Body of pancreas (tissue), 4 donors: ENCODE measurements around the gene SLC2A6. TPM values are rescaled to one million over a fixed set of nuclear protein-coding genes. Genes with fewer than 3 reads are reported as not detected.

Experiments
- ATAC-seq: fragments of 150-250 bp; one replicate; pipeline ENCODE4 v1.9.1; 2016
- DNase-seq, 4 donors: peaks; one replicate each; pipeline ENCODE4 v3.0.0-alpha.2; 2019
- H3K27ac ChIP-seq, 4 donors: fragments of 200-600 bp; sonication (generic); 1 replicate in 3 of 4; 2 replicates in 1 of 4; pipeline versions ENCODE4 v1.5.1 to v1.6.1; 2016 to 2019; ENCODE audit warnings: mild to moderate bottlenecking in 1 of 4, mixed read lengths in 1 of 4, moderate library complexity in 1 of 4
- H3K27me3 ChIP-seq, 2 donors: fragments of 200-600 bp; sonication (generic); one replicate each; pipeline ENCODE4 v1.6.0; 2016; ENCODE audit warnings: mild to moderate bottlenecking in 1 of 2
- H3K36me3 ChIP-seq, 2 donors: fragments of 200-600 bp; sonication (generic); replicated peaks in 1 of 2; 2 replicates each; pipeline ENCODE4 v1.5.1; 2016; ENCODE audit warnings: low read depth in 2 of 2; ENCODE audit not compliant: insufficient read depth in 1 of 2
- H3K4me1 ChIP-seq: fragments of 200-600 bp; sonication (generic); one replicate; pipeline ENCODE4 v1.6.0; 2016
- H3K4me3 ChIP-seq, 2 donors: fragments of 200-600 bp; sonication (generic); 1 replicate in 1 of 2; 2 replicates in 1 of 2; pipeline ENCODE4 v1.5.1; 2016 to 2019
- H3K9me3 ChIP-seq, 3 donors: fragments of 200-600 bp; sonication (generic); 1 replicate in 2 of 3; 2 replicates in 1 of 3; pipeline ENCODE4 v1.5.1; 2016
- POLR2A ChIP-seq, 3 donors: fragments of 450-650 bp; IDR thresholded peaks; one replicate each; pipeline ENCODE4 v1.6.1; 2016; ENCODE audit warnings: antibody characterized with exemption in 3 of 3, mild to moderate bottlenecking in 2 of 3
- WGBS, 2 donors: methylation state at CpG; one replicate each; pipeline ENCODE4 v1.1.5; 2017; 5-methylcytosine and 5-hydroxymethylcytosine counted together
- intact Hi-C: fragments of 100-400 bp; cut with DNase I; formaldehyde crosslinking; loops from one replicate; pipeline ENCODE4 v1.15.1; 2023
- total RNA-seq, 2 donors: library from RNA; depleted of rRNA; stranded (reverse); fragments of >200 nt; gene quantifications; one replicate each; pipeline ENCODE4 v1.1.0, GENCODE V29; 2016
- TF ChIP-seq, protein P1 (sequence below), 7 experiments: fragments of 450-650 bp in 4 of 7; fragments of 200-600 bp in 3 of 7; sonication (generic) in 3 of 7; IDR thresholded peaks; one replicate each; pipeline ENCODE4 v1.5.1; 2016 to 2019; ENCODE audit warnings: antibody characterized with exemption in 7 of 7

SLC2A6 gene
- total RNA-seq, 2 donors from 2014 or later = 2.6 to 3.0 TPM

- 76 to 89% methylated on average over 11 to 27 of the region's 27 CpGs for WGBS, 2 donors
- TF ChIP-seq POLR2A (IDR thresholded peaks at IDR 0.05) = no peak
- TF ChIP-seq, protein P1, sequence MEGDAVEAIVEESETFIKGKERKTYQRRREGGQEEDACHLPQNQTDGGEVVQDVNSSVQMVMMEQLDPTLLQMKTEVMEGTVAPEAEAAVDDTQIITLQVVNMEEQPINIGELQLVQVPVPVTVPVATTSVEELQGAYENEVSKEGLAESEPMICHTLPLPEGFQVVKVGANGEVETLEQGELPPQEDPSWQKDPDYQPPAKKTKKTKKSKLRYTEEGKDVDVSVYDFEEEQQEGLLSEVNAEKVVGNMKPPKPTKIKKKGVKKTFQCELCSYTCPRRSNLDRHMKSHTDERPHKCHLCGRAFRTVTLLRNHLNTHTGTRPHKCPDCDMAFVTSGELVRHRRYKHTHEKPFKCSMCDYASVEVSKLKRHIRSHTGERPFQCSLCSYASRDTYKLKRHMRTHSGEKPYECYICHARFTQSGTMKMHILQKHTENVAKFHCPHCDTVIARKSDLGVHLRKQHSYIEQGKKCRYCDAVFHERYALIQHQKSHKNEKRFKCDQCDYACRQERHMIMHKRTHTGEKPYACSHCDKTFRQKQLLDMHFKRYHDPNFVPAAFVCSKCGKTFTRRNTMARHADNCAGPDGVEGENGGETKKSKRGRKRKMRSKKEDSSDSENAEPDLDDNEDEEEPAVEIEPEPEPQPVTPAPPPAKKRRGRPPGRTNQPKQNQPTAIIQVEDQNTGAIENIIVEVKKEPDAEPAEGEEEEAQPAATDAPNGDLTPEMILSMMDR (IDR thresholded peaks at IDR 0.05) = no peak
- Histone ChIP-seq H3K36me3 (no peaks in the 10 kb centered on the region), H3K4me3 (no peak overlapping the region), H3K27ac (no peak overlapping the region), H3K4me1 (peaks cover 26% of the 10 kb centered on the region), H3K27me3 (no peaks in the 10 kb centered on the region), H3K9me3 (no peaks in the 10 kb centered on the region)
- no peak for ATAC-seq
- intact Hi-C loops = no loop called here
- no peak for DNase-seq
Observed at GRCh38 chr9:133518706-133519449, 40.0 kb upstream of the SLC2A6 start.

- H3K4me3 ChIP-seq = no peak overlapping the region
- TF ChIP-seq, protein P1 (IDR thresholded peaks at IDR 0.05) = no peak
- no peak for TF ChIP-seq POLR2A (IDR thresholded peaks at IDR 0.05)
- H3K9me3 ChIP-seq = no peaks in the 10 kb centered on the region
- H3K27me3 ChIP-seq = no peaks in the 10 kb centered on the region
- no peak overlapping the region for H3K27ac ChIP-seq
- intact Hi-C loops = no loop called here
- H3K36me3 ChIP-seq = no peaks in the 10 kb centered on the region
- H3K4me1 ChIP-seq = peaks cover 26% of the 10 kb centered on the region
- WGBS, 2 donors = 55 to 70% methylated on average over 2 to 5 of the region's 5 CpGs
- ATAC-seq (no peak), DNase-seq (no peak)
Observed at GRCh38 chr9:133518200-133518599, 39.3 kb upstream of the SLC2A6 start.

DNA sequence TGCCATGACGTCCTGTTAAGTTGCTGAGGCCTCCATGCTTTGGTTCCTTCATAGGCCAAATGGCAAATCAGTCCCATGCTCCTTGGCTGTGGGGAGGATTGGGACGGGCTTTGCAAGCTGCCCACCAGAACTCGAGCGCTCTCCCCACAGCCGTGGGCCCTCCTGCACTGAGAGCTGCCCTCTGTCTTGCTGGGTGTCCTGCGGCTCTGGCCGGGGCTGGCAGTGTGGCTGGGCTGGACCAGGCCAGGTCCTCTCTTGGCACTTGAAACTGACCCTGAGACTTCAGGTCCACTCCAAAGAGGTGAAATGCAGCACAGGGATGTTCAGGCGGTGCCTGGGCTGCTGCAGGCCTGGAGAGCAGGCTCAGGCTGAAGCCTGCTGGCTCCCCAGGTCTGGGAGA lies 38.8 kb upstream of the SLC2A6 start:
- intact Hi-C loops = no loop called here
- WGBS, 2 donors = 77% methylated on average over 5 to 8 of the region's 8 CpGs

DNA sequence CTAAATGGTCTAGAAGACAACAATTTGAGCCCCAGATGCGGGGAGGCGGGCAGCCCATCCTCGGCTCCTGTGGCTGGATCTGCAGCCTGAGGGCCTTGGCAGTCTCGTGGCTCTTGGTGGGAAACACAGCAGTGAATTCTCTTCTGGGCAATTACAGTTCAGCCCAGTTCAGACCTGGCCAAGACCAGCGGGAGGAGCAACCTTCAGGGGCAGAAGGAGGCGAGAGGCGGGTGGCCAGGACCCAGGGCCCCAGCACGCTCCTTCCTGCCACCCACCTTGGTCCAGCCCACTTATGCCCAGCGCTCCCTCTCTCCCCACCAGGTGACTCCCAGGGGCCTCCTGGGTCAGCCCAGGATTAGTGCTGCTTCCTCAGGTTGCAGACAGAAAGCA lies 38.1 kb upstream of the SLC2A6 start:
- WGBS, 2 donors = 88 to 91% methylated on average over 3 to 9 of the region's 9 CpGs
- Histone ChIP-seq H3K36me3 (no peaks in the 10 kb centered on the region), H3K4me1 (peaks cover 19% of the 10 kb centered on the region), H3K9me3 (no peaks in the 10 kb centered on the region), H3K27ac (no peak overlapping the region), H3K4me3 (no peak overlapping the region), H3K27me3 (no peaks in the 10 kb centered on the region)
- intact Hi-C loops = no loop called here
- ATAC-seq = no peak
- DNase-seq = no peak
- TF ChIP-seq POLR2A (IDR thresholded peaks at IDR 0.05) = no peak

More for the DNA sequence above, 38.8 kb upstream of the SLC2A6 start:
- no peak for ATAC-seq
- DNase-seq = no peak
- Histone ChIP-seq H3K4me3 (no peak overlapping the region), H3K9me3 (no peaks in the 10 kb centered on the region), H3K36me3 (no peaks in the 10 kb centered on the region), H3K27ac (no peak overlapping the region), H3K4me1 (peaks cover 26% of the 10 kb centered on the region), H3K27me3 (no peaks in the 10 kb centered on the region)
- TF ChIP-seq POLR2A (IDR thresholded peaks at IDR 0.05) = no peak
- TF ChIP-seq, protein P1 (IDR thresholded peaks at IDR 0.05) = no peak

DNA sequence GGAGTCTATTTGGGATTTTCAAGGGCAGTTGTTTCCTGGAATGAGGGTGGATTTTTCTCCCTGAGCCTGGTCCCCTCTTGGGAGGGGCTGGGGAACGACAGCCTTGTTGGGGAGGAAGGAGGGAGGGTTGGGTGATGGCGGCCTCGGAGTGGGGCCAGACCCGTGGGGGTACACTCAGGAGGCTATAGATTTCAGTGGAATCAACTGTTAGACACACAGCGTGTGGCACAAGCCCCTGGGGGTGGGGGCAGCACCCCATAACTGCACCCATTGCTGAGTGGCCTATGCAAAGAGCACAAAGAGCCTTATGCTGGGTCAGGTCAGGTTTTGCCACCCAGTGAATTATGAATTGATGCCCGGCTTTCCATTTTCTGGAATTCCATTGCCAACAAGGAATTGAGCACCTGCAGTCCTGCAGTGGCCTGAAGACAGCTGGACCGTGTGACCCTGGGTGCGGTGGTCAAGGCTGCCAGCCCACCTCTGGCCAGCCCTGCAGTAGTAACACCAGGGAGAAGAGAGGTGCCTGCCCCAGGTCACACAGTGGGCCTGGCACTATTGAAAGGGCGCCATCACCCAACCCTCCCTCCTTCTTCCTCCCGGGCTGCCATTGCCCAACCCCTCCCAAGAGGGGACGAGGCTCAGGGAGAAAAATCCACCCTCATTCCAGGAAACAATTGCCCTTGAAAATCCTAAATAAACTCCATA lies 37.5 kb upstream of the SLC2A6 start:
- WGBS, 2 donors = 83 to 86% methylated on average over 7 to 9 of the region's 11 CpGs

More for the DNA sequence above, 37.5 kb upstream of the SLC2A6 start:
- Histone ChIP-seq H3K27me3 (no peaks in the 10 kb centered on the region), H3K9me3 (no peaks in the 10 kb centered on the region), H3K36me3 (no peaks in the 10 kb centered on the region), H3K27ac (no peak overlapping the region), H3K4me3 (no peak overlapping the region), H3K4me1 (peaks cover 13% of the 10 kb centered on the region)
- no peak for DNase-seq
- no peak for ATAC-seq
- intact Hi-C loops = no loop called here
- no peak for TF ChIP-seq POLR2A (IDR thresholded peaks at IDR 0.05)
- TF ChIP-seq, protein P1 (IDR thresholded peaks at IDR 0.05) = no peak
